Uterus (tissue), 2 donors: ENCODE measurements around the gene SAMD14.

ENCODE experiments used
- CTCF ChIP-seq, 4 experiments: fragments of 200-600 bp in 2 of 4; fragments of 450-650 bp in 2 of 4; sonication (generic) in 2 of 4; IDR thresholded peaks; one replicate each; pipeline ENCODE4 v1.5.1; 2016 to 2019; ENCODE audit warnings: antibody characterized with exemption in 4 of 4, mild to moderate bottlenecking in 2 of 4, moderate library complexity in 1 of 4
- POLR2A ChIP-seq, 2 donors: fragments of 450-650 bp; IDR thresholded peaks; one replicate each; pipeline ENCODE4 v1.6.1; 2016; ENCODE audit warnings: antibody characterized with exemption in 2 of 2, mild to moderate bottlenecking in 1 of 2, moderate library complexity in 1 of 2

- TF ChIP-seq POLR2A (IDR thresholded peaks at IDR 0.05) (no peak), CTCF (IDR thresholded peaks at IDR 0.05) (no peak)
These were observed 41.6 kb upstream of the SAMD14 start for GRCh38 chr17:50171371-50172071.
